ENCODE results near the gene GFRA1.

DNA sequence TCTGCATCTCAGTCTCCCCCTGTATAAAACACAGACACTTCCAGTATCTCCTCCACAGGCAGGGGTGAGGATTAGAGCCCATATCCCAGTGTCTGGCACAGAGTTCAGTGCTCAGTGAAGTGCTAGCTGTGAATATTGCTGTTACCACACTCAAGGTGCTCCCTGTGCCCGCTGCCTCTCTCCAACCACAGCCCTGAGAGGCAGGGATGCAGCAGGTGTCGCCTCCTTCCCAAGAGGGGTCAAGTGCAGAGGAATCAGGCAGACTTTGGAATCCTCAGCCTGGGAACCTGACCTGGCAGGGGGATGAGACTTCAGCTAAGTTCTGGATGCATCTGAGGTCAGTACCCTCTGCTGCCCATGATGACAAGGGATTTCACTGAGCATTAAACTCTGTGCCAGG is 163.1 kb downstream of the GFRA1 start:
- no peak for TF ChIP-seq GATA3 (IDR thresholded peaks at IDR 0.05; ENCODE audit: low read depth, low read length)
- no peak for TF ChIP-seq GATA2 (IDR thresholded peaks at IDR 0.05; ENCODE audit: low read depth, low read length)
